Testis (tissue), 3 donors: Measurements from ENCODE around the gene YIPF4. TPM values are rescaled to one million over a fixed set of nuclear protein-coding genes. Genes with fewer than 3 reads are reported as not detected.

Source experiments
- DNase-seq: peaks from one replicate; pipeline ENCODE4 v3.0.0-alpha.2; 2019
- H3K27ac ChIP-seq, 2 donors: fragments of 200-600 bp; sonication (generic); one replicate each; pipeline ENCODE4 v1.5.1; 2019
- H3K27me3 ChIP-seq: fragments of 200-600 bp; sonication (generic); one replicate; pipeline ENCODE4 v1.5.1; 2019
- H3K36me3 ChIP-seq: fragments of 200-600 bp; sonication (generic); one replicate; pipeline ENCODE4 v1.5.1; 2017; ENCODE audit warnings: low read depth; ENCODE audit errors: missing control alignments
- H3K4me1 ChIP-seq: fragments of 200-600 bp; sonication (generic); one replicate; pipeline ENCODE4 v1.5.1; 2019
- H3K4me3 ChIP-seq, 2 donors: fragments of 200-600 bp; sonication (generic); one replicate each; pipeline ENCODE4 v1.5.1; 2017 to 2019
- H3K9me3 ChIP-seq: fragments of 200-600 bp; sonication (generic); one replicate; pipeline ENCODE4 v1.5.1; 2017
- POLR2A ChIP-seq: fragments of 450-650 bp; IDR thresholded peaks from one replicate; pipeline ENCODE4 v1.6.1; 2017; ENCODE audit warnings: antibody characterized with exemption, mild to moderate bottlenecking, moderate library complexity
- WGBS, 2 donors: methylation state at CpG; one replicate each; pipeline ENCODE4 v1.1.5; 2018; 5-methylcytosine and 5-hydroxymethylcytosine counted together
- intact Hi-C: fragments of 100-400 bp; cut with DNase I; formaldehyde crosslinking; loops from one replicate; pipeline ENCODE4 v1.15.1; 2023; ENCODE audit warnings: low total_unique reads
- polyA plus RNA-seq: library from polyadenylated mRNA; stranded (reverse); fragments of 350-450 nt; fragmentation: Illumina TruSeq; extraction: RNeasy Lipid Tissue Mini Kit (QIAGEN cat#74804); gene quantifications from one replicate; pipeline ENCODE4 v1.2.3, GENCODE V29; 2014; ENCODE audit warnings: low read depth, low replicate concordance; ENCODE audit not compliant: insufficient read depth
- total RNA-seq, 2 donors: library from RNA; depleted of rRNA; stranded (reverse); fragments of >200 nt; gene quantifications; one replicate each; pipeline ENCODE4 v1.2.3, GENCODE V29; 2016
- TF ChIP-seq, protein P1 (sequence below), 3 experiments: fragments of 450-650 bp in 2 of 3; fragments of 200-600 bp in 1 of 3; sonication (generic) in 1 of 3; IDR thresholded peaks; one replicate each; pipeline ENCODE4 v1.5.1; 2016 to 2019; ENCODE audit warnings: antibody characterized with exemption in 3 of 3, mild to moderate bottlenecking in 2 of 3, moderate library complexity in 1 of 3

Gene YIPF4
- total and polyA plus RNA-seq, 3 donors from 2014 or later = 13.9 to 41.2 (median 16.0) TPM

DNA sequence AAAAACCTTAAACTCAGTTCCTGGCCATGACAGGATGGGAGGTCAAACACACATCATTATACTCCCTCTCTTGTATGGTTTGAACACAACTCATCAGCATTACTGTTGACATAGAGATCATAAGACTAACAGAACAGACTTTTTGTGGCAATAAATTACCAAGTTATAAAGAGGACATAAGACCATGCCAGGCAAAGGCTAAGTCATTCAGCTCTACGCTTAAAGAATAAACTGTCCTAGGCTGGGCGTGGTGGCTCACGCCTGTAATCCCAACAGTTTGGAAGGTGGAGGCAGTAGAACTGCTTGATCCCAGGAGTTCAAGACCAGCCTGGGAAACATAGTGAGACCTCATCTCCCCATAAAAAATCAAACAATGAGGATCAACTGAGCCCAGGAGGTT lies 29.4 kb upstream of the YIPF4 start:
- no peak overlapping the region for H3K4me3 ChIP-seq
- TF ChIP-seq POLR2A = no peak
- TF ChIP-seq, protein P1, sequence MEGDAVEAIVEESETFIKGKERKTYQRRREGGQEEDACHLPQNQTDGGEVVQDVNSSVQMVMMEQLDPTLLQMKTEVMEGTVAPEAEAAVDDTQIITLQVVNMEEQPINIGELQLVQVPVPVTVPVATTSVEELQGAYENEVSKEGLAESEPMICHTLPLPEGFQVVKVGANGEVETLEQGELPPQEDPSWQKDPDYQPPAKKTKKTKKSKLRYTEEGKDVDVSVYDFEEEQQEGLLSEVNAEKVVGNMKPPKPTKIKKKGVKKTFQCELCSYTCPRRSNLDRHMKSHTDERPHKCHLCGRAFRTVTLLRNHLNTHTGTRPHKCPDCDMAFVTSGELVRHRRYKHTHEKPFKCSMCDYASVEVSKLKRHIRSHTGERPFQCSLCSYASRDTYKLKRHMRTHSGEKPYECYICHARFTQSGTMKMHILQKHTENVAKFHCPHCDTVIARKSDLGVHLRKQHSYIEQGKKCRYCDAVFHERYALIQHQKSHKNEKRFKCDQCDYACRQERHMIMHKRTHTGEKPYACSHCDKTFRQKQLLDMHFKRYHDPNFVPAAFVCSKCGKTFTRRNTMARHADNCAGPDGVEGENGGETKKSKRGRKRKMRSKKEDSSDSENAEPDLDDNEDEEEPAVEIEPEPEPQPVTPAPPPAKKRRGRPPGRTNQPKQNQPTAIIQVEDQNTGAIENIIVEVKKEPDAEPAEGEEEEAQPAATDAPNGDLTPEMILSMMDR (IDR thresholded peaks at IDR 0.05) = no peak
- WGBS, 2 donors = 94 to 100% methylated on average over 3 of the region's 3 CpGs

DNA sequence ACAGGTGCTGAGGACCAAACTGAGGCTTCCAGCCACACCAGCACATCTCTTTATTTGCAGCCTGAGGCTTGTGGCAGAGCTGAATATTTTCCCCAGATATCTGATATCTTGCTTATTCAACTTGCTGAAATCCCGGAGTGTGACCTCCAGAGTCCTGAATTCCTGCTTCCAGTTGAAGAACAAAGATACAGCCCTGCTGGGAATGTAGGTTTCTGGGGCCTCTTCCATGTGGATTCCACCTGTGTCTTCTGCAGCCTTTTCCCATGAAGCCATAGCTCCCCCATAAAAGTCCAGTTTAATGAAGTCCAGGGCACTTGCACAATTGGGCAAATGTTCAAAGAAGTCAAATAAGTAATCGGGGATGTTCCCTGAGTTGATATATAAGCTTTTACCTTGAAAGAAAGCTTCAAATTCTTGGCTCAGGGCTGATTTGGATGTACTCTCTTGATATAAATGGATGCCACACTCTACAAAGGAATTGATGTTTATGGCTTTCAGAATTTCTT lies 27.9 kb upstream of the YIPF4 start:
- WGBS, 2 donors = 67 to 78% methylated on average over 2 of the region's 2 CpGs
- Histone ChIP-seq H3K27ac (no peak overlapping the region), H3K27me3 (no peaks in the 10 kb centered on the region), H3K36me3 (no peaks in the 10 kb centered on the region), H3K4me1 (no peaks in the 10 kb centered on the region), H3K4me3 (no peak overlapping the region), H3K9me3 (no peaks in the 10 kb centered on the region)
- DNase-seq = no peak
- TF ChIP-seq POLR2A = no peak
- TF ChIP-seq, protein P1 (IDR thresholded peaks at IDR 0.05) = no peak
- intact Hi-C loops = no loop called here

More for the DNA sequence above, 29.4 kb upstream of the YIPF4 start:
- no peak for DNase-seq
- Histone ChIP-seq H3K27me3 (no peaks in the 10 kb centered on the region), H3K36me3 (no peaks in the 10 kb centered on the region), H3K4me1 (no peaks in the 10 kb centered on the region), H3K27ac (no peak overlapping the region), H3K9me3 (no peaks in the 10 kb centered on the region)
- intact Hi-C loops = no loop called here

DNA sequence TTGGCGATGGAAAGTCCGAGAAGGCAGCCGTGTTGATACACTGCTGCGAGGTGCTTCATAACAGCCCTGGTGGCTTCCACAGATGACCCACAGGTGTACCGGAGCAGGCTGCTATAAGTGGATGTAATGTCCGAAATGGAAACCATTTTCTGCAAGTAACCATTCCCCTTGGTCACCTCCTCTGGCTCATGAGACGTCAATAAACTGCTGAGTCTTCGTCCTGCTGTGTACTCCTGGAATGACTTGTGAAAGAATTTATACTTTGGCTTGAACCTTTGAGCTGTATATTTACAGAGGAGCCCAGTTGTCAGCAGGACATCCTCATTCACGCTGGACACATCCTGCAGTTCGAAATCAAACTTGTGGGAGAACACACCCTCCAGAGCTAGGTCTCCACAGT lies 27.4 kb upstream of the YIPF4 start:
- 88 to 90% methylated on average over 10 of the region's 10 CpGs for WGBS, 2 donors
- no peaks in the 10 kb centered on the region for H3K4me1 ChIP-seq
- no peak overlapping the region for H3K4me3 ChIP-seq
- no peak for TF ChIP-seq POLR2A
- TF ChIP-seq, protein P1 (IDR thresholded peaks at IDR 0.05) = no peak
- no peaks in the 10 kb centered on the region for H3K27me3 ChIP-seq
- intact Hi-C loops = no loop called here
- H3K36me3 ChIP-seq = no peaks in the 10 kb centered on the region
- H3K27ac ChIP-seq = no peak overlapping the region
- no peak for DNase-seq
- H3K9me3 ChIP-seq = no peaks in the 10 kb centered on the region

DNA sequence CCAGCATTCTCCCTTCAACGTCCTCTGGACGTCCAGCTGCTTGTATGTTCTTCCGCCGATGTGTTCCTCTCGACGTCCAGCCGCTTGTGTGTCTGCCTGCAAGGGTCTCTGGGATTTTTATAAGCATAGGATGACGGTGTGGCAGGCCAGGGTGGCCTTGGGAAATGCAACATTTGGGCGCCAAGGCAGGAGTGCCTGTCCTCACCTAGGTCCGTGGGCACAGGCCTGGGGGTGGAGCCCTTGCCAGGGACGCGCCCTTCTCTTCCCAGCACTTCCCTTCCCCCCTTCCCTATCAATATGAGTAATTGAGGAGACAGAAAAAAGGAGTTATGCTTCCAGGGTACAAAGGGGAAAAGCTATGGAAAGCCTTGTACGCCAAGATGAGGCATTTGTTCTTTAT lies 19.5 kb upstream of the YIPF4 start:
- WGBS, 2 donors = 58 to 71% methylated on average over 13 of the region's 13 CpGs

DNA sequence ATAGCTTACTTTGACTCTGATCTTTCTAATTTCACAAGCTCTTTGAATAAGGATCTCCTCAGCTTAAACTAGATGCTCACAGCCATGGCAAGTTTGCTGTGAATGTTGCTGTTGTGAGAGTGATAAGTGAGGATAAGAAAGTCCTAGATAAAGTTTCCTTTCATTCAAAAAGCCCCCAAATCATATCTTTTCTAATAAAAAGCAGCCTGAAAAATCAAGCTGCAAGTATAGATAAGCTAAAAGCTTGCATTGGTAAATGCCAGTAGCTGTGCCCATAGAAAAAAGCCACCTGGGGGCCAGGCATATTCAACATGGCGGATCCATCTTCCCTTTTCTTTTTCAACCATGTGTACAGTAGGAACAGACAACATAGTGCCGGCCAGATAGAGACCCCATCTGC lies 17.3 kb upstream of the YIPF4 start:
- Histone ChIP-seq H3K9me3 (no peaks in the 10 kb centered on the region), H3K4me1 (no peaks in the 10 kb centered on the region), H3K27me3 (no peaks in the 10 kb centered on the region), H3K27ac (no peak overlapping the region), H3K36me3 (no peaks in the 10 kb centered on the region), H3K4me3 (no peak overlapping the region)
- TF ChIP-seq POLR2A = no peak
- TF ChIP-seq, protein P1 (IDR thresholded peaks at IDR 0.05) = no peak
- intact Hi-C loops = no loop called here
- WGBS, 2 donors = 56 to 83% methylated on average over 2 of the region's 2 CpGs
- DNase-seq = no peak

More for the DNA sequence above, 19.5 kb upstream of the YIPF4 start:
- TF ChIP-seq, protein P1 (IDR thresholded peaks at IDR 0.05) = no peak
- no peak for TF ChIP-seq POLR2A
- Histone ChIP-seq H3K9me3 (no peaks in the 10 kb centered on the region), H3K27ac (no peak overlapping the region), H3K4me1 (no peaks in the 10 kb centered on the region), H3K36me3 (no peaks in the 10 kb centered on the region), H3K4me3 (peak overlapping the region in 1 of 2 donors; percentile 17), H3K27me3 (no peaks in the 10 kb centered on the region)
- DNase-seq = no peak
- intact Hi-C loops = no loop called here
